HG02571 (cell line): ENCODE results near the gene CX3CR1.
A peak's percentile ranks its signal among the peaks of the same experiment; 100 is the strongest.

Experiments
- ATAC-seq: cut with Tn5 transposase; IDR thresholded peaks from one replicate; pipeline ENCODE4 v1.9.1; 2021; ENCODE audit warnings: mild to moderate bottlenecking, moderate library complexity; ENCODE audit not compliant: unreplicated experiment

CX3CR1 gene

DNA sequence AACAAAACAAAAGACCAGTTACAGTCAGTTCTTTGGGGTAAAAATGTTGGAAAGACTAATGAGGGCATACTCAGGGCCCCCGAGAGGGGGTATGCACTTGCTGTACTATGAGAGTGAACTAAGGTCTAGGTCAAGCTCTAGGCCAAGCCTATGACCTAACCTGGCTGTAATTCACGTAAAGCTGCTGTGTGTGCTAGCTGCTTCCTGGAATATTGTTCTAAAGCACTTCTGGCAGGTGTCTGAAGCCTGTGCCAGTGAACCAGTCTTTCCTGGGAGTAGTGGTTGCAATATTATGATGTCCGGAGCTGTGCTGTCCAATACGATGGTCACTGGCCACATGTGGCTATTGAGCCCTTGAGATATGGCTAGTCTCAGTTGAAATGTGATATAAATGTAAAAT, 13.1 kb upstream of the CX3CR1 start:
- no peak for ATAC-seq

DNA sequence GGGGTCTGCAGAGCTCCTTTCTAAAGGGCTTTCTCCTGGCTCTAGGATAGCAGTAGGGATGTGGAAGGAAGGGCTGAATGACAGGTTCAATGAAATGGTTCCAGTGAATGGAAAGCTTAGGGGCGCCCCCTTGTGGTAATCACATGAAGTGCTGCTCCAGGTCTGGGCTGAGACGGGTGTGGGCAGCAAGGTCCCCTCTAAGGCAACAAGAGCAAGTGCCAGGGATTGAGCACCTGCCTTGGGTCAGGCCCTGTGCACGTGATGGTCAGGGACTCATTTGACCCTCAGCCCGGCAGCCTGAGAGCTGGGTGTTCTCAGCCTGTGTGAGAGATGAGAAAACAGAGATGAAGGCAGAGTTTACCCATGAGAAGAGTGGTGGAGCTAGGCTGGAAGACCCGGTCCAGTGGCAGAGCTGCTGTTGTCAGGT, 12.1 kb upstream of the CX3CR1 start:
- ATAC-seq, result no peak

DNA sequence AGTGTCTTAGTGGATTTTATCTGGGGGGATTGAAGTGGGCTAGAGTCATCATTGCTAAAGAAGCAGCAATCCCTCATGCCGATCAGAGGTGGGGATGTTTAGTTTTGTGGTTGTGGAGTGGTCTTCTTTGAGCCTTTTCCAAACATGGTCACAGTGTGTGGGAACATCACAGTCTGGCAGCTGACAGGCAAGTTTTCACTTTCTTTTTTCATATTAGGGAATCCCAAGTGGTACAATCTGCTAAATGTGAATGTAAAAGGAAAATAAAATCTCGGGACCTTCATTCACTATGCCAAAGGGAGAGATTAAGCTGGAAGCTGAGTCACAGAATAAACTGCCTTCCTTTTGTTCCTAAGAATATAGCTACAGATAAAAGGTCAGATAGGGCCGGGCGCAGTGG, 10.4 kb upstream of the CX3CR1 start:
- no peak for ATAC-seq

DNA sequence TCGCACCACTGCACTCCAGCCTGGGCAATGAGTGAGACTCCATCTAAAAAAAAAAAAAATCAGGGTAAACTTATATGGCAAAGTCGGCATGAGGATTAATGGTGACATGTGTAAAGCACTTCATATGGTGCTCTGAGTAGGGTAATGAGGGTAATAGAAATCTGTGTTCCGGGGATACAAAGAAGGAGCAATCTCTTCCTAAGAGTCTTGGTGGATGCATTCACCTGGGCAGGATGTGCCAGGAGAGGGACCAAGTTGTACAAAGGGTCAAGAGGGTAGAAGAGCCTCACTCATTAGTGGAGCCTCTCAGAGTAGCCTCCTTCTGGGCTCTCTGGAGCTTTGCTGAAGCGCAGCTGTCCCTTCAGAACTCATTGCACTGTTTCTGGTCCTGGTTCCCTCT, 9.3 kb upstream of the CX3CR1 start:
- ATAC-seq, result no peak

DNA sequence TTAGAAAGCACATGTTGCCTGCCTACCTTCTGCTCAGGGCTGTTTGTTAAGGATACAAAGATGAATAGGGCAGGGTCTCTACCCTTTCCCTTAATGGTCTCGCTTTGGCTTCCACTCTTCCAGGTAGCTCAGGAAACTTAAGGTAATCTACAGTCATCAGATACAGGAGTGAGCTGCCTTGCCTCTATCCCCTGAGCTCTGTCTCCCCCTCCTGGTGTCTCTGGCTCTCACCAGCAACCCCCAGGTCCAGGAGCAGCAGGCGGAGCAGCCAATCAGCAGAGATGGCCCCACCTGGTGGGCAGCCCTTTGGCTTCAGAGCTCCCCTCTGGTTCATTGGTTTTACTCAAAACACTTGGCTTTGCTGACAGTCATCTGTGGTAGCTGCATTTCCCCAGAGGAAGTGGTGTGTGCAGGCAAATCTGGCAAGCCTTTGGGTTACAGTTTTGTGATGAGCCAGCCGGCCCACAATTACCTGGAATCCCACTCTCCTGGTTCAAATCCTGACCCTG, 8.5 kb upstream of the CX3CR1 start:
- peak; percentile 96 for ATAC-seq

DNA sequence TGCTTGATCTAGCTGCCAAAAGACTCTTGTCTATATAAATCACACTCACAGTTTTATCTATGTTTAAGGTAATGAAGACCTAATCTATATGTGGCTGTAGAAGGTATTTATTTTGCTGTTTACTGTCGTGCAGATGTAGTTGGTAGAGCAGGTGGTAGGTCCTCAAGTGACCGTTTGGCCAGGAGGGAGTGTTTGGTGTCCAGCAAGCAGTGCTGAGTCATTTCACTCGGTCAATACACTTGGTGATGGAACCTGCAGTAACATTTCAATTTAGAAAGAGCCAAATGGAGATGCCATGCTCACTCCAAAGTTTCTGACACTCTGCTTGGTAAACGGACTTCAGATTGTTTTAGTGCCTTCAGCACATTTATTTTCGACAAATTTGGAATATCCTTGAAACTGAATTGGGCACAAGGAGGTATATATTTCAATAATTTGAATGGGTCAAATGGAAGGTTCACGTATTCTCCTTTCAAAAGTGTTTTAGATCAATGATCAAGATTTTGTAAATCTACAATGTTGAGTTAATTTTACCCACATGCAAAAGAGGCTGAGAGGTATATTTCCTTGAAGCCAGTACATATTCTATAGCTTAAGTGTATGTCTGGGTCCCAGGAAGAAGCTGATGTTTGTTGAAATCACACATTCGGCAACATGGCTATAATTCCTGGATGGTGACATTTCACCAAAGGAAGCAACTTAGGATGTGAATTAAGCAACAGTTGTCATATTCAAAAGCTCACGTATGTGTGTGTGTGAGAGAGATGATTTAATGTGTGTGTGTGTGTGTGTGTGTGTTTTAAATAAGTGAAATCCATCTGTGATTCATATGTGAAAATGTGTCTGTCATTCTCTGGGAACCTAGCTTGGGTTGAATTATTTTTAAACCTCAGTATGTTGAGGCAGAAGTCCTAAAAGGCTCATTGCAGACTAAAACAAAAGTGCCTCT, 7.7 kb upstream of the CX3CR1 start:
- ATAC-seq, result no peak

DNA sequence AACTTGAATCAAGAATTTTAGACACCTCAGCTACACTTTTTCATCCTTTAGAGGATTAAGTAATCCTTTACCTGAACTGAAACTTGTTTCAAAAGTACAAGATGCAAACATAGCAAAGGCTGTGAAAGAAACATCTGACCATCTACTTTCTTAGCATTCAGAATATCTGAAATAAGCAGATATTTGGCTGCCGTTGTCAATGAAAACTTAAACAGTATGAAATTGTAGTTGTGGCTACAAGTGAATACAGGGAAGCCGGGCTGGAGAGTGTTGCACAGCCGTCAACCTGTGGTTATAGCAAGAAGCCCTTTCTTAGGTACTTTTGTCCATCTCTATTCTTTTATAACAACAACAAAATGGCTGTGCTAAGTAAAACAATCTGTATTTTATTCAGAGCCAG, 6.9 kb upstream of the CX3CR1 start:
- ATAC-seq, result no peak

DNA sequence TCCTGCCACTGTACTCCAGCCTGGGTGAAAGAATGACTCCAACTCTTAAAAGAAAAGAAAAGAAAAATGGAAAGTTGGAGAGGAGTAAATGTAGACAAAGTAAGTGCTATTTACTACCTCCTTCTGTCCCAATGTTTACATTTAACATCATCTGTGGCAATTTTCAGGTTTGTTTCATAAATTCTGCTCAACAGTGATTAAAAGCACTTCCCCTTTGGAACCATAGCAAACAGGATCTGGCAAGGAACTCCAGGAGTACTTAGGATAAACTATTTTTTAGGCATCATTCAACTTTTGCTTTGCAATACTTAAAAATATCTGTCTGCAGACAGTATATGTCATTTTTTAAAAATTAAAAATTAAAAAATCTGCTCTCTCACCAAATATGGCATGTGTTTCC, 5.5 kb upstream of the CX3CR1 start:
- no peak for ATAC-seq

DNA sequence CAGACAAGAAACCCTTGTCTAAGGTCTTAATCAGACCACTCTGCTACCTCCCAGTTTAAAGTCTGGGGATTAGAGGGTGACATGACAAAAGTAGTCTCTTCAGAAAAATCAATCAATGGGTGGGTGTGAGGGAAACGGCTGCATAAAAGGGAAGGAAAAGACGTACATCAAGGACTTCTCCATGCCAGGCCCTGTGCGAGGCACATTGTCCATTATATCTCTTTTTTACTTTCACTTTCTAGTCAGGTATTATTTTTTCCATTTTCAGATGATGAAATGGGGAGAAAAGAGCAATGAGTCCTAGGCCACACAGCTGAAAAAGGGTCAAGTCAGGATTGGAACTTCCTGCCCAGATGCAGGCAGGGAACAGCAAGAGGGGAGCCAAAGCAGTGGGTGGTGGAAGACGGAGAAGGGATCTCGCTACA, 4.6 kb upstream of the CX3CR1 start:
- ATAC-seq, result no peak

DNA sequence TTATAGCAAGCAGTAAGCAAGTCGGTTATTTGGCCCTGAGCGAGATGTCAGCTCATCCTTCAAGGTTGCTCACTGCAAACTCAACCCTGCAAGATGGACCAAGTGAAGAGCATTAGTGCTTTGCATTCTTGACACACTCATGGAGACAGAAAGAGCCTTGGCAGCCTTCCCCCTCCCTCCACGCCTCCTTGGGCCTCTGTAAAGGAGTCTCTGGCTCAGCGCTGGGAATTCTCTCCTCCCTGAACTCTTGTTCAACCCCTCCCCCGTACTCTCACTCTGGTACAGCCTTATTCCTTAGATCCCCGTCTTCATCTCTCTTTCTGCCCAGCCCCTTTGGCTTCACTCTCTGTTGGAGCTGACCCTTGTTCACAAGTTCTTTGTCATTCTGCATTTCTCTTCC, 2.2 kb upstream of the CX3CR1 start:
- ATAC-seq, result no peak

DNA sequence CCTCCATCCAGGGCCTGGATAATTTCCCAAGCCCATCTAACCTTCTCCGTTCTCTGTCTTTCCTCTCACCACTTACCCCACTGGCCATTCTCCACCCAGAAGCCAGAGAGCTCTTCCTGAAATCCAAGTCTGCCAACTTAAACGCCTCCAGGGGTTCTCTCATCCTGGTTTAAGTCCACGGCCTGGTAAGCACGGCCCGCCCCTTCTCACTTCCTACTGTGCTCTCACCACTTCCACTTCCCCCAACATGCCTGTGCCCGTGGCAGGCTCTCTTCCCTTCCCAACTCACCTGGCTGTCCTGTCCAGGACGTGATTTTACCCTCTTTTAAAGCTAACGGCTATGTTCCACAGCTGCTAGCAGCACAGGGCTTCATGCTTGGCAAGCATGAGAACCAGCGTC, 1.7 kb upstream of the CX3CR1 start:
- ATAC-seq, result no peak

DNA sequence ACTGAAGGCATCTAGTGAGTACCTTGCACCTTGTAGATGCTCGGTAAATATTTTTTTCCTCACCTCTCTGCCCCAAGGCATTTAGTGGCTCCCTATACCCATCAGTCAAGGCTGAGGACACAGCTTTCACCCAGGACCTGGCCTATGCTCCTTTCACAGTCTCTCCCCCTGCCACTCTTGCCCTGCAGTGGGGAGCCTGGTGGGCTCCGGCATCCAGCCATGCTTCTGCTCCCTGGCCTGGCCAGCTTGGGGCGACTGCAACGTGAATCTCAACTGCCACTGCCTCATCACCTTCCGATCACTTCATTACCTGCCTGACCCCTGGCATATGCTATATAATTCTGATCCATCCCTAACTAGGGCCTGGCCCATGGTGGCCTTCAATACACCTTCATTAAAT, 735 bp upstream of the CX3CR1 start:
- no peak for ATAC-seq

DNA sequence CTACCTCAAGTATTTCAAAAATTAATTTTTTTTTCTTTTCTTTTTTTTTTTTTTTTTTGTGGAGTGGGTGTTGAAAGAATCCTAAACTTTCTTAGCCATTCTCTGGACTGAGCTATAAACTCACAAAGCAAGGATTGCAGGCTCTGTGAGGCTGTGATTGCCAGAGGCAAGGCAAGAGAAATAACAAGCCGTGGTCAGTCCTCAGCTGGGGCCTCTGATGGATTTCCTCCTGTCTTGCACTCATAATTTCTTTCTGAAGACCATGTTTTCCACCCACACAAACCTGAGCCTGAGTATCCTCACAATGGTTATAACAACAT, 1.3 kb downstream of the CX3CR1 start:
- ATAC-seq, result no peak

DNA sequence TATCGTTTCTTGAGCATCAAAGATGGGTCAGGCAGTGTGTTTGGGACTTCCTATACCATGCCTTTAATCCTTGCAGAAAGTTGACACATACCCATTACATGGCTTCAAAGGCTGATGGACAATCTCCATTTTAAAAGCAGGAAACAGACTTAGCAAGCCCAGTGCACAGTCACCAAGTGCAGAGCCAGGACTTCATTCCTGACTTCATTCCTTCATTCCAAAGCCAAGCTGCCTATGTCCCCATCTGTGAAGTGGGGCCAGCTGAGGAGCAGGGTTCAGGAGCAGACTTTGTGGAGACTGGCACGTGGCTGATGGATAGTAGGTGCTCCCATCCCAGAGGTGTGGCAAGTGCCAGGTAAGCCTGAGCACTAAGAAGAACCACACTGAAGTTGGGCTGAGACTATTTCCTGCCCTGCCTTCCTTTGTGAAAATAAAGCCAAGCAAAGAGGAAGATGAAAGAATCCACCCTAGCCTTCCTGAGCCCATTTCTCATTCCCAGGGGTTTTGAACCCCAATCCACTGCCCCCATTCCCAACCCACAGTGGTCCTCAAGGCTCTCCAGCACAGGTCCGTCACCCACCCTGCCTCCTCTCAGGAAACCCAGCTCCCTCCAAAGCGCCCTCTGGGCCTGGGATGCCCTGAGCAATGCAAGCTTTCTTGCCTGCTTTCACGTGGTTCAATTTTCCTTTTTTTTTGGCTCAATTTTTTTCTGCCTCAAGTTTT, 1.8 kb downstream of the CX3CR1 start:
- ATAC-seq, result no peak

DNA sequence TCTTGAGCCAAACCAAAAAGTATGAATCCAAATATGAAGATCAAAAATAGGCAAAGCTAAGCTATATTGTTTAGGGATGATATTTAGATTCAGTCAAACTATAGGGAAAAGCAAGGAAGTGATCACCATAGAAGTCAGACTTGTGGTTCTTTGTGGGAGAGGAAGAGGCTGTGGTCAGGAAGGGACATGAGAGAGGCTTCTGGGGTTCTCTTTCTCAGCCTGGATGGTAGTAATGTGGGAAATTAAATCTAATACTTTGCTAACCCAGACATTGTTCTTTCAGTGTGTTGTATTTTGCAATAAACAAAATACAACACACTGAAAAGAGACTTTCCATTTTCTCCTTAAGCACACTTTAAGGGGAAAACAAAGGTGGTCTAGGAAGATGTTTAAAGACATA, 3.1 kb downstream of the CX3CR1 start:
- ATAC-seq, result no peak

DNA sequence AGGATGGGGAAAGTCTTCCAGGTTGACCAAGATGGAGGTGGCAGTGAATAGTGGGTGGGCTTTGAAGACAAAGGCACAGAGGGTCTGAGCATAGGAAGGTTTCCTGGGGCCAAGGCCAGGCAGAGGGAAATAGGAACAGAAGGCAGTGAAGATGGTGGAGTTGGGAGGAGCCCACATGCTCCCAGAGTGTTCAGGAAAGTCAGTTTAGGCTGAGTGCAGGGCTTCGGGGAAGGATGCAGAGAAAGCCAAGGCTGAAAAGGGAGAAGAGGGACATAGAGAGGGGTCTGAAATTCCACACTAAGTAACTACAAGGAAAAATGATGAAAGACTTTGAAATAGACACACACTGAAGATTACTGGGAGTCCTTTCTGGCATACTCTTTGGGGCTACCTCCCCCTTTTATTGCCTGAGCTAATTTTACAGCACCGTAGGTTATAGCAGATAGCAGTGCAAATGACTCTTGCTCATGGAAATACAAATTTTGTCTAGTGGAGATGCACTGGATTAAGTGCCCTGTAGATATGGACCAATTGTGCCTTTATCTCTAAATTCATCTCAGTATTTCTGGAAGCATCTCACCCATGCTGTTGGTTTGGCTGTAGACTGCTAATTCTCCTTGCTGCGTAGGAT, 3.8 kb downstream of the CX3CR1 start:
- ATAC-seq, result no peak

DNA sequence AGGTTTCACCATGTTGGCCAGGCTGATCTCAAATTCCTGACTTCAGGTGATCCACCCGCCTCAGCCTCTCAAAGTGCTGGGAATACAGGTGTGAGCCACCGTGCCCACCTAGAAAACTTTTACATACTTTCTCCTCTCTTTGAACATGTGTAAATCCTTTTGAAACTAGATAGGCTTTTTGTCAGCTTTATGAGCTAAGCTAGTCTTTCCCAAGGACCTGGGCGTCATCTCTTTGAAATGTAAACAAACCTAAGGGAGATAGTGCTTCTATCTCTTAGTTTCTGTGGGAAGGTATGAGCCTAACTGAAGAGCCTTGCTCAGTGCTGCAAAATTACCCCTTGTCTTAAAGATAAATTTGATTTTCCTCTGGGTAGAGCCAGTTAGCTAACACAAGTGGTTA, 4.8 kb downstream of the CX3CR1 start:
- ATAC-seq, result no peak

DNA sequence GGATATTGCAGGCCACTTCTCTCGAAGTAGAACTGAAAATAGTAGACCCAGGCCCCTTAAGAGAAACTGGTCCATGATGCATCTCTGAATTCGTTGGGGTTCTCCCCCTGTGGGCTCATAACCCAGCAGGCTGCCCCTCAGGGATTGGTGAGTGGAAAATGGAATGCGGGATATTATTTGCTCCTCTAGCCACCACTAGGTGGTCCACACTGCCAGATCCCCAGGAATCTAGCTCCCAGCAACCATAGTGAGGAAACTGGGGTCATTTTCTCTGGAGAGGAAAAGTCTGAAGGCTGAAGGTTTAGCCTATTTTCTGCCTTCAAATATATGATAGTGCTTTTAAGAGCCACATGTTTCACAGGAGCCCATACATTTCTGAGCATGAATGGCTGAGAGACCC, 6.7 kb downstream of the CX3CR1 start:
- ATAC-seq, result no peak

DNA sequence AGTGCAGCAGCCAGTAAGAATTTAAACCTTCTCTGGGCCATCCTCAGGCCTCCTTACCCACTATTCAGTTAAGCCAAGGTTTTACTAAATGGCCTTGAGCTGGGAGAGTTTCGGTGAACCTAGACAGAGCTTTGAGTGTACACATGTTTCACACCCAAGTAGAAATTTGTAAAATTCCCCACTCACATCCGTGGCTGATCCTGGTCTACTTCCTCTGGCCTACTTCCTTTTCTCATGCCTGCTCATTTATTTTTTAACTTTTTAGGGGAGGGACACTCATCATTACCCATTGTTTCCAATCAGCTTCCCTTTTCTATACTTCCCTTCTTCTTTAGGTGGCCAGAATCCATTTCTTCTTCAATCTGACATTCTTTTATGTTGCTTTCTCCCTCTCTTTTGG, 7.6 kb downstream of the CX3CR1 start:
- no peak for ATAC-seq

DNA sequence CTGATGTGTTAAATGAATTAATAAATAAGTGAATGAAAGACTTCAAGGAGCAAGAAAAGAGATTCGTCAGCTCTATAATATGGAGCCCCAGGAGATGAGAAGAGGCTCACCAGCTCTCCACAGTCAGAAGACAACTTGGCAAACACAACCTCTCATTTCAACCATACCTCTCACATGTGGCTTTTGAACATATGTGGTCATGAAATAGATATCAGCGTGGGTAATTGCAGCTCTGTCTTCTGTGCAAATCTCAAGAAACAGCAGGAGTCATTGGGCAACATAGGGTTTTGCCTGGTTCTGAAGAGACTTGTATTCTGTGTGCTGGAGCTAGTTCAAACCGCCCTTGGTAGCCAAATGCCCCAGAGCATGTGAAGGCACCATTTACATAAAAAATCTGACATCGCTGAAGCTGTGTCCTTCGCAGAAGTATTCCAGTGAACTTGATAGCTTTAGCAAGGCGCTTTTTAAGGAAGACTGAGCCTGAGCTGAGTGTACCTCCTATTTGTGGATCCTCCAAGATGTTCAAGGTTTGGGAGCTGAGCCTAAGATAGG, 8.4 kb downstream of the CX3CR1 start:
- ATAC-seq, result no peak

DNA sequence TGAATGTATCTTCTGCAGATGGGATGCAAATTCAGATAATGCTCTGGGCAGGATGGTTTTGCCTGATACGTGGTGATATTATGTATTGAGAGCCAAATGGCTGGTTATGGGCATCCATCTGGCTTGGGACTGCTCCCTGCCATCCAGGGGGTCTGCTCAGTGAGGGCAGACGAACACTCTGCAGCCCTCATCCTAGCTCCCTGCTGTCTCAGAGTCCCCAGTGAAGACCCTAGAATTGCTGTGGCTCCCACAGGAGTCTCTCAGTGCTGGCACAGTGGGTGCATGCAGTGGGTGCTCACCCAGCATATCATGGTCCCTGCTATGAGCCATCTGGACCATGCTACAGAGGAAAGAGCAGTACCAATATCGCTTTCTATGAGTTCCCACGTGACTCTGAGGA, 10.3 kb downstream of the CX3CR1 start:
- no peak for ATAC-seq

DNA sequence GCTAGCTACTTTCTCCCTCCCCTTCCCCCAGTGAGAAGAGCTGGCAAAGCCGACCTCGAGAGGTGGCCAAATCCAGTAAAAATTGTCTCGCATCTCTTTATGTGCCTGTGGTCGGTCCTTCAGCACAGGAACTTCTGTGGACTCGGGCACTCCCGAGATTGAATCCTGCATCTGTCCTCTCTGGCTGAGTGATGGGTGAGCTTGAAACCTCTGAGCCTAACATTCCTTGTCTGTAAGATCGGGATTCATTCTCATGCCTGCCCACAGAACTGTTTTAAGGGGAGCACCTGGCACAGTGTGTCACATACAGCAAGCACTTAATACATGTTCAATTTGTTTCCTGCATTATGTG, 11.3 kb downstream of the CX3CR1 start:
- no peak for ATAC-seq
